HepG2 (cell line): ENCODE results near the gene SLC5A10. TPM values are rescaled to one million over a fixed set of nuclear protein-coding genes. Genes with fewer than 3 reads are reported as not detected.
A peak's percentile ranks its signal among the peaks of the same experiment; 100 is the strongest.

Source experiments
- NCOR1 ChIP-seq: fragments of 200-600 bp; sonication (generic); IDR thresholded peaks from 2 replicates; pipeline ENCODE4 v1.7.0; 2017; ENCODE audit warnings: antibody characterized with exemption, low read length, borderline replicate concordance
- RARG ChIP-seq: sonication (generic); formaldehyde crosslinking; IDR thresholded peaks from 2 replicates; pipeline ENCODE4 v1.4.0; 2020; ENCODE audit warnings: low read depth, mild to moderate bottlenecking, missing genetic modification reagents
- SAP130 ChIP-seq: IDR thresholded peaks from 2 replicates; pipeline ENCODE4 v1.6.1; 2016; ENCODE audit warnings: low read depth
- ZMYM4 ChIP-seq: sonication (generic); formaldehyde crosslinking; IDR thresholded peaks from 2 replicates; pipeline ENCODE4 v1.8.1; 2023; ENCODE audit warnings: mild to moderate bottlenecking, missing genetic modification reagents
- ZNF34 ChIP-seq: sonication (generic); formaldehyde crosslinking; IDR thresholded peaks from 2 replicates; pipeline ENCODE4 v1.4.0; 2020; ENCODE audit warnings: mild to moderate bottlenecking, missing genetic modification reagents, borderline replicate concordance
- polyA plus RNA-seq, 8 experiments: library from polyadenylated mRNA; depleted of rRNA in 3 of 8; stranded (reverse) in 7 of 8; unstranded in 1 of 8; fragments of >200 nt; fragmentation: Illumina TruSeq in 4 of 8; extraction: Trizol in 4 of 8; gene quantifications; 2 replicates each; pipeline versions ENCODE4 v1.2.1 to v1.2.3, GENCODE V29; 2011 to 2016; ENCODE audit warnings: low read depth in 4 of 8, missing spikeins in 1 of 8, mixed read lengths in 1 of 8; ENCODE audit not compliant: insufficient read depth in 1 of 8
- total RNA-seq, 5 experiments: library from RNA; depleted of rRNA; stranded (reverse); fragments of >200 nt; fragmentation: Illumina TruSeq; extraction: Trizol; gene quantifications; 2 replicates each; pipeline ENCODE4 v1.2.3, GENCODE V29; 2016; ENCODE audit warnings: low read depth in 1 of 5
- TF ChIP-seq, protein P1 (sequence below): sonication (generic); formaldehyde crosslinking; IDR thresholded peaks from 2 replicates; pipeline ENCODE4 v1.4.0; 2020; ENCODE audit warnings: mild to moderate bottlenecking, missing genetic modification reagents
- TF ChIP-seq, protein P2 (sequence below): sonication (generic); formaldehyde crosslinking; IDR thresholded peaks from 2 replicates; pipeline ENCODE4 v1.5.0; 2020; ENCODE audit warnings: mild to moderate bottlenecking, missing genetic modification reagents, moderate library complexity
- TF ChIP-seq, protein P3 (sequence below): sonication (generic); formaldehyde crosslinking; IDR thresholded peaks from 2 replicates; pipeline ENCODE4 v1.8.0; 2022; ENCODE audit warnings: missing genetic modification reagents, mild to moderate bottlenecking, moderate library complexity, borderline replicate concordance
- TF ChIP-seq, protein P4 (sequence below): sonication (generic); formaldehyde crosslinking; conservative IDR thresholded peaks from 2 replicates; pipeline ENCODE4 v1.4.0; 2020; ENCODE audit warnings: mild to moderate bottlenecking, missing genetic modification reagents, moderate library complexity
- TF ChIP-seq, protein P5 (sequence below): sonication (generic); formaldehyde crosslinking; IDR thresholded peaks from 2 replicates; pipeline ENCODE4 v1.5.1; 2020; ENCODE audit warnings: missing genetic modification reagents, mild to moderate bottlenecking, borderline replicate concordance

The SLC5A10 gene
- total and polyA plus RNA-seq, 2 of the 13 experiments (the other 11 are each of a cell fraction or from before 2014, with no cell fraction given) = 0.05 TPM; not detected in 1

DNA sequence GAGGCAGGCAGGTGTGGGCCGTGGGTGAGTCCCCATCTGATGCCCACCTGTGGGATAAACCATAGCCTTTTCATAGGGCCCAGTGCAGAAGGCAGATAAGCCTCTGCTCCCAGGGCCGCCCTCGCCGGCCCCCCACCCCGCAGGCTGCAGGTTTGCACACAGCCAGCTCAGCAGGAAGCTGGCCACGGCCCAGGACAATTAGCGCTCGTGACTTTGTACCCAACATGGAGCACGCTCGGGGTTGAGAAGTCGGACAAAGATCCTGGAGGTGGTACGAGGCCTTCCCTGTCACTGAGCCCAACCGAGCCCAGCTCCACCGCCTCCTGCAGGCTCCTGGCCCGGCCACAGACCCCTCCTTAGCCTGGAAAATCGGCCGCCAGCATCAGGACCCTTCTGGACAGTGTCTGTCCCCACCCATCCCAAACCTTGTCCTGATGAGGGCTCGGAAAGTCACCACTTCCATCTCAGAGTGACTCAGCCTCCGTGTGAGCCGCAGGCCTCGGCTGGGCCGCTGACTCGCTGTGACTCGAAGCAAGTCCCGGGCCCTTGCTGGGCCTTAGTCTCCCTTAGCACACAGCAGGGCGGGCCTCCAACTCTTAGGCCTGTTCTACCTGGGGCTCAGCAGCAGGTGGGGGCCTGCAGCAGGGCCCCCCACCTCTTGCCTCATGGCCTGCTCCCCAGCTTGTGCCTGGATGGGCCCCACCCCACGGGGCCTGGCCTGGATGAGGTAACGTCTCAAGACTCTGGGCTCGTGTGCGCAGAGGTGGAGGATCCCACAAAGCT lies 29.9 kb downstream of the SLC5A10 start (continued):
- TF ChIP-seq, protein P1, sequence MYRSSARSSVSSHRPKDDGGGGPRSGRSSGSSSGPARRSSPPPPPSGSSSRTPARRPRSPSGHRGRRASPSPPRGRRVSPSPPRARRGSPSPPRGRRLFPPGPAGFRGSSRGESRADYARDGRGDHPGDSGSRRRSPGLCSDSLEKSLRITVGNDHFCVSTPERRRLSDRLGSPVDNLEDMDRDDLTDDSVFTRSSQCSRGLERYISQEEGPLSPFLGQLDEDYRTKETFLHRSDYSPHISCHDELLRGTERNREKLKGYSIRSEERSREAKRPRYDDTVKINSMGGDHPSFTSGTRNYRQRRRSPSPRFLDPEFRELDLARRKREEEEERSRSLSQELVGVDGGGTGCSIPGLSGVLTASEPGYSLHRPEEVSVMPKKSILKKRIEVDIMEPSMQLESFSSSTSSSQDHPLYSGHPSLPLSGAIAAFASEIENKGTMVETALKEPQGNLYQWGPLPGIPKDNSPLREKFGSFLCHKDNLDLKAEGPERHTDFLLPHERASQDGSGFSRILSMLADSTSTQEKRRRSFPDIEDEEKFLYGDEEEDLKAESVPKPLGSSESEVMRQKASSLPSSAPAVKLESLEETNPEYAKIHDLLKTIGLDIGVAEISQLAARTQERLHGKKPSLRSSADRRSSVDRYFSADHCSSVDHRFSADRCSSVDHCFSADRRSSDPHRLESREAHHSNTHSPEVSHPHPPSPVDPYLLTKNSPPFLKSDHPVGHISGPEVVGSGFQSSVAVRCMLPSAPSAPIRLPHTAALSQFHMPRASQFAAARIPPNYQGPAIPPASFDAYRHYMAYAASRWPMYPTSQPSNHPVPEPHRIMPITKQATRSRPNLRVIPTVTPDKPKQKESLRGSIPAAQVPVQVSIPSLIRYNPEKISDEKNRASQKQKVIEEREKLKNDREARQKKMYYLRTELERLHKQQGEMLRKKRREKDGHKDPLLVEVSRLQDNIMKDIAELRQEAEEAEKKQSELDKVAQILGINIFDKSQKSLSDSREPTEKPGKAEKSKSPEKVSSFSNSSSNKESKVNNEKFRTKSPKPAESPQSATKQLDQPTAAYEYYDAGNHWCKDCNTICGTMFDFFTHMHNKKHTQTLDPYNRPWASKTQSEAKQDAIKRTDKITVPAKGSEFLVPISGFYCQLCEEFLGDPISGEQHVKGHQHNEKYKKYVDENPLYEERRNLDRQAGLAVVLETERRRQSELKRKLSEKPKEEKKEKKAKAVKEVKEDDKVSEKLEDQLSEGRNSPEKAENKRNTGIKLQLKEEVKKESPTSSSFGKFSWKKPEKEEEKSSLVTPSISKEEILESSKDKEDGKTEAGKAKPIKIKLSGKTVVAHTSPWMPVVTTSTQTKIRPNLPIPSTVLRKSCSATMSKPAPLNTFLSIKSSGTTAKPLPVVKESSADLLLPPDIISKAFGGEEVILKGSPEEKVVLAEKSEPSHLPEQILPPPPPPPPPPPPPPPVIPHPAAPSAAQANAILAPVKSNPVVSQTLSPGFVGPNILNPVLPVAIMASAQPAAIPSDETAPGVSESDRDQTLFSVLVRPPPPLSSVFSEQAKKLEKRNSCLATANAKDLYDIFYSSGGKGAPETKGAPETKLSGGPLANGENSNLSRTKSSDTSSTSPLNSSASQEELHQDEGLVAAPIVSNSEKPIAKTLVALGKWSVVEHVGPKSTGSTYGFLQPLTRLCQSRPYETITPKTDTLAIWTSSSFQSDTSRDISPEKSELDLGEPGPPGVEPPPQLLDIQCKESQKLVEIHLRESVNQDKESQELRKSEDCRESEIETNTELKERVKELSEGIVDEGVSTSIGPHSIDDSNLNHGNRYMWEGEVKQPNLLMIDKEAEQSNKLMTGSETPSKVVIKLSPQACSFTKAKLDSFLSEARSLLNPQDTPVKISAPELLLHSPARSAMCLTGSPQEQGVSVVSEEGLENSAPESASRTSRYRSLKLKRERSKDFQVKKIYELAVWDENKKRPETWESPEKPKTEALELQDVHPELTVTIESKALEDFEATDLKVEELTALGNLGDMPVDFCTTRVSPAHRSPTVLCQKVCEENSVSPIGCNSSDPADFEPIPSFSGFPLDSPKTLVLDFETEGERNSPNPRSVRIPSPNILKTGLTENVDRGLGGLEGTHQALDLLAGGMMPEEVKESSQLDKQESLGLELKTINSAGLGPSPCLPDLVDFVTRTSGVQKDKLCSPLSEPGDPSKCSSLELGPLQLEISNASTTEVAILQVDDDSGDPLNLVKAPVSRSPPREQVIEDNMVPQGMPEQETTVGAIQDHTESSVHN (CRISPR knock-in tag) = 0 out of 2 replicates have a peak, but pooled peaks have one; percentile 23
- TF ChIP-seq ZMYM4 (CRISPR knock-in tag) = peak; percentile 63
- TF ChIP-seq, protein P2, sequence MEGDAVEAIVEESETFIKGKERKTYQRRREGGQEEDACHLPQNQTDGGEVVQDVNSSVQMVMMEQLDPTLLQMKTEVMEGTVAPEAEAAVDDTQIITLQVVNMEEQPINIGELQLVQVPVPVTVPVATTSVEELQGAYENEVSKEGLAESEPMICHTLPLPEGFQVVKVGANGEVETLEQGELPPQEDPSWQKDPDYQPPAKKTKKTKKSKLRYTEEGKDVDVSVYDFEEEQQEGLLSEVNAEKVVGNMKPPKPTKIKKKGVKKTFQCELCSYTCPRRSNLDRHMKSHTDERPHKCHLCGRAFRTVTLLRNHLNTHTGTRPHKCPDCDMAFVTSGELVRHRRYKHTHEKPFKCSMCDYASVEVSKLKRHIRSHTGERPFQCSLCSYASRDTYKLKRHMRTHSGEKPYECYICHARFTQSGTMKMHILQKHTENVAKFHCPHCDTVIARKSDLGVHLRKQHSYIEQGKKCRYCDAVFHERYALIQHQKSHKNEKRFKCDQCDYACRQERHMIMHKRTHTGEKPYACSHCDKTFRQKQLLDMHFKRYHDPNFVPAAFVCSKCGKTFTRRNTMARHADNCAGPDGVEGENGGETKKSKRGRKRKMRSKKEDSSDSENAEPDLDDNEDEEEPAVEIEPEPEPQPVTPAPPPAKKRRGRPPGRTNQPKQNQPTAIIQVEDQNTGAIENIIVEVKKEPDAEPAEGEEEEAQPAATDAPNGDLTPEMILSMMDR (CRISPR knock-in tag) = peak; percentile 5; the same call in 1 of the 2 replicates
- TF ChIP-seq, protein P3, sequence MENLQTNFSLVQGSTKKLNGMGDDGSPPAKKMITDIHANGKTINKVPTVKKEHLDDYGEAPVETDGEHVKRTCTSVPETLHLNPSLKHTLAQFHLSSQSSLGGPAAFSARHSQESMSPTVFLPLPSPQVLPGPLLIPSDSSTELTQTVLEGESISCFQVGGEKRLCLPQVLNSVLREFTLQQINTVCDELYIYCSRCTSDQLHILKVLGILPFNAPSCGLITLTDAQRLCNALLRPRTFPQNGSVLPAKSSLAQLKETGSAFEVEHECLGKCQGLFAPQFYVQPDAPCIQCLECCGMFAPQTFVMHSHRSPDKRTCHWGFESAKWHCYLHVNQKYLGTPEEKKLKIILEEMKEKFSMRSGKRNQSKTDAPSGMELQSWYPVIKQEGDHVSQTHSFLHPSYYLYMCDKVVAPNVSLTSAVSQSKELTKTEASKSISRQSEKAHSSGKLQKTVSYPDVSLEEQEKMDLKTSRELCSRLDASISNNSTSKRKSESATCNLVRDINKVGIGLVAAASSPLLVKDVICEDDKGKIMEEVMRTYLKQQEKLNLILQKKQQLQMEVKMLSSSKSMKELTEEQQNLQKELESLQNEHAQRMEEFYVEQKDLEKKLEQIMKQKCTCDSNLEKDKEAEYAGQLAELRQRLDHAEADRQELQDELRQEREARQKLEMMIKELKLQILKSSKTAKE (CRISPR knock-in tag) = 0 out of 2 replicates have a peak, but pooled peaks have one; percentile 23
- TF ChIP-seq, protein P4, sequence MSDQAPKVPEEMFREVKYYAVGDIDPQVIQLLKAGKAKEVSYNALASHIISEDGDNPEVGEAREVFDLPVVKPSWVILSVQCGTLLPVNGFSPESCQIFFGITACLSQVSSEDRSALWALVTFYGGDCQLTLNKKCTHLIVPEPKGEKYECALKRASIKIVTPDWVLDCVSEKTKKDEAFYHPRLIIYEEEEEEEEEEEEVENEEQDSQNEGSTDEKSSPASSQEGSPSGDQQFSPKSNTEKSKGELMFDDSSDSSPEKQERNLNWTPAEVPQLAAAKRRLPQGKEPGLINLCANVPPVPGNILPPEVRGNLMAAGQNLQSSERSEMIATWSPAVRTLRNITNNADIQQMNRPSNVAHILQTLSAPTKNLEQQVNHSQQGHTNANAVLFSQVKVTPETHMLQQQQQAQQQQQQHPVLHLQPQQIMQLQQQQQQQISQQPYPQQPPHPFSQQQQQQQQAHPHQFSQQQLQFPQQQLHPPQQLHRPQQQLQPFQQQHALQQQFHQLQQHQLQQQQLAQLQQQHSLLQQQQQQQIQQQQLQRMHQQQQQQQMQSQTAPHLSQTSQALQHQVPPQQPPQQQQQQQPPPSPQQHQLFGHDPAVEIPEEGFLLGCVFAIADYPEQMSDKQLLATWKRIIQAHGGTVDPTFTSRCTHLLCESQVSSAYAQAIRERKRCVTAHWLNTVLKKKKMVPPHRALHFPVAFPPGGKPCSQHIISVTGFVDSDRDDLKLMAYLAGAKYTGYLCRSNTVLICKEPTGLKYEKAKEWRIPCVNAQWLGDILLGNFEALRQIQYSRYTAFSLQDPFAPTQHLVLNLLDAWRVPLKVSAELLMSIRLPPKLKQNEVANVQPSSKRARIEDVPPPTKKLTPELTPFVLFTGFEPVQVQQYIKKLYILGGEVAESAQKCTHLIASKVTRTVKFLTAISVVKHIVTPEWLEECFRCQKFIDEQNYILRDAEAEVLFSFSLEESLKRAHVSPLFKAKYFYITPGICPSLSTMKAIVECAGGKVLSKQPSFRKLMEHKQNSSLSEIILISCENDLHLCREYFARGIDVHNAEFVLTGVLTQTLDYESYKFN = peak; percentile 83
- TF ChIP-seq, protein P5, sequence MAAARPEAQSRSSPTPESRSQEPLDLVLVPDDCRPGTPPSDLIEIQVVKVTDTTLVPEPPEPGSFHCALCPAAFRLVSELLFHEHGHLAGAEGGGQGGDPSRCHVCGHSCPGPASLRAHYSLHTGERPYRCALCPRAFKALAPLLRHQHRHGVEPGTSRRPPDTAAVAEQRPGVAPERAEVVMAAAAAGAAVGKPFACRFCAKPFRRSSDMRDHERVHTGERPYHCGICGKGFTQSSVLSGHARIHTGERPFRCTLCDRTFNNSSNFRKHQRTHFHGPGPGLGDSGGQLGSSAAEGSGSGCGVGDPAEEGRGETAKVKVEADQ = peak; percentile 36; the same call in 1 of the 2 replicates
- TF ChIP-seq NCOR1 = peak; percentile 55; the same call in 1 of the 2 replicates
- TF ChIP-seq SAP130 (CRISPR knock-in tag) = peak; percentile 77
- no peak for TF ChIP-seq RARG (CRISPR knock-in tag)
- 0 out of 2 replicates have a peak, but pooled peaks have one; percentile 40 for TF ChIP-seq ZNF34 (CRISPR knock-in tag)
